Gastrocnemius medialis (tissue), 4 donors: ENCODE data around the gene VRK2.

ENCODE experiments used
- CTCF ChIP-seq, 5 experiments: fragments of 450-650 bp in 3 of 5; fragments of 200-600 bp in 2 of 5; sonication (generic) in 2 of 5; IDR thresholded peaks in 4 of 5; conservative IDR thresholded peaks in 1 of 5; 1 replicate in 4 of 5; 2 replicates in 1 of 5; pipeline ENCODE4 v1.5.1; 2016 to 2019; ENCODE audit warnings: antibody characterized with exemption in 5 of 5, mild to moderate bottlenecking in 3 of 5, moderate library complexity in 3 of 5
- POLR2A ChIP-seq, 2 donors: fragments of 450-650 bp; IDR thresholded peaks; one replicate each; pipeline ENCODE4 v1.6.1; 2017; ENCODE audit warnings: antibody characterized with exemption in 2 of 2, mild to moderate bottlenecking in 2 of 2, moderate library complexity in 2 of 2

GRCh38 chr2:58204195-58204959 is 157.8 kb downstream of the VRK2 start:
- TF ChIP-seq CTCF (IDR thresholded peaks at IDR 0.05 in 4 of 5, conservative IDR thresholded peaks at IDR 0.05 in 1 of 5) (no peak), POLR2A (IDR thresholded peaks at IDR 0.05) (no peak)
